Measurements from ENCODE around the gene DNAJC7. TPM values are rescaled to one million over a fixed set of nuclear protein-coding genes. Genes with fewer than 3 reads are reported as not detected.

DNAJC7 gene
- total RNA-seq, 3 donors from 2014 or later (not counting 1 experiment from before 2014, with no cell fraction given), result 123 to 159 (median 149) TPM

- peaks cover 60% of the 10 kb centered on the region for H3K36me3 ChIP-seq (ENCODE audit: control insufficient read depth, insufficient read depth, low read length)
- Mint-ChIP-seq H3K27me3 (ENCODE audit: low read depth in 2 of 2) (no peaks in the 10 kb centered on the region), H3K36me3 (peaks cover 14% of the 10 kb centered on the region), H3K4me3 (no peak overlapping the region), H3K4me1 (peaks cover 35 to 36% of the 10 kb centered on the region in 2 donors), H3K27ac (peak overlapping the region in 1 of 2 donors; percentile 40), H3K9me3 (no peaks in the 10 kb centered on the region)
- H3K27me3 ChIP-seq (ENCODE audit: control insufficient read depth, insufficient read depth, low read length), result no peaks in the 10 kb centered on the region
- DNase-seq, result no peak
- no peak overlapping the region for H3K27ac ChIP-seq (ENCODE audit: low read length)
- 94% methylated on average over 2 of the region's 3 CpGs for WGBS (ENCODE audit: insufficient coverage)
- ATAC-seq, result no peak
- intact Hi-C loops (cut with micrococcal nuclease), result no loop called here
- no peaks in the 10 kb centered on the region for H3K9me3 ChIP-seq (ENCODE audit: control insufficient read depth, insufficient read depth, low read length)
- no peaks in the 10 kb centered on the region for H3K4me1 ChIP-seq (ENCODE audit: control insufficient read depth, insufficient read depth, low read length)
- no peak for TF ChIP-seq CTCF (IDR thresholded peaks at IDR 0.05)
- no peak overlapping the region for H3K4me3 ChIP-seq (ENCODE audit: low read length)
Observed at GRCh38 chr17:42000413-42001133, 16.7 kb downstream of the DNAJC7 start.

GRCh38 chr17:41998497-41998896, 18.7 kb downstream of the DNAJC7 start:
- no peaks in the 10 kb centered on the region for H3K4me1 ChIP-seq (ENCODE audit: control insufficient read depth, insufficient read depth, low read length)
- TF ChIP-seq CTCF (IDR thresholded peaks at IDR 0.05), result no peak
- ATAC-seq (no peak), DNase-seq (no peak)
- intact Hi-C loops (cut with micrococcal nuclease), result no loop called here
- H3K27ac ChIP-seq (ENCODE audit: low read length), result no peak overlapping the region
- no peak overlapping the region for H3K27ac Mint-ChIP-seq
- 46% methylated on average over 2 of the region's 2 CpGs for WGBS (ENCODE audit: insufficient coverage)
- peaks cover 14% of the 10 kb centered on the region for H3K36me3 Mint-ChIP-seq
- no peak overlapping the region for H3K4me3 Mint-ChIP-seq
- H3K27me3 Mint-ChIP-seq (ENCODE audit: low read depth in 2 of 2), result no peaks in the 10 kb centered on the region
- peaks cover 17 to 18% of the 10 kb centered on the region in 2 donors for H3K4me1 Mint-ChIP-seq
- H3K27me3 ChIP-seq (ENCODE audit: control insufficient read depth, insufficient read depth, low read length), result no peaks in the 10 kb centered on the region
- no peaks in the 10 kb centered on the region for H3K9me3 ChIP-seq (ENCODE audit: control insufficient read depth, insufficient read depth, low read length)
- no peak overlapping the region for H3K4me3 ChIP-seq (ENCODE audit: low read length)
- H3K36me3 ChIP-seq (ENCODE audit: control insufficient read depth, insufficient read depth, low read length), result peaks cover 76% of the 10 kb centered on the region
- H3K9me3 Mint-ChIP-seq, result no peaks in the 10 kb centered on the region

- 95% methylated on average over 2 of the region's 2 CpGs for WGBS (ENCODE audit: insufficient coverage)
Observed at GRCh38 chr17:41996855-41997164, 20.4 kb downstream of the DNAJC7 start.

More at GRCh38 chr17:41996855-41997164, 20.4 kb downstream of the DNAJC7 start:
- no peaks in the 10 kb centered on the region for H3K27me3 Mint-ChIP-seq (ENCODE audit: low read depth in 2 of 2)
- H3K9me3 Mint-ChIP-seq, result no peaks in the 10 kb centered on the region
- no peak for TF ChIP-seq CTCF (IDR thresholded peaks at IDR 0.05)
- Histone ChIP-seq H3K4me1 (ENCODE audit: control insufficient read depth, insufficient read depth, low read length) (no peaks in the 10 kb centered on the region), H3K27ac (ENCODE audit: low read length) (no peak overlapping the region), H3K36me3 (ENCODE audit: control insufficient read depth, insufficient read depth, low read length) (peaks cover 77% of the 10 kb centered on the region), H3K4me3 (ENCODE audit: low read length) (no peak overlapping the region), H3K9me3 (ENCODE audit: control insufficient read depth, insufficient read depth, low read length) (no peaks in the 10 kb centered on the region), H3K27me3 (ENCODE audit: control insufficient read depth, insufficient read depth, low read length) (no peaks in the 10 kb centered on the region)
- intact Hi-C loops (cut with micrococcal nuclease), result no loop called here
- H3K4me3 Mint-ChIP-seq, result no peak overlapping the region
- H3K4me1 Mint-ChIP-seq, result peaks cover 1 to 5% of the 10 kb centered on the region in 2 donors
- ATAC-seq (no peak), DNase-seq (no peak)
- H3K36me3 Mint-ChIP-seq, result peaks cover 14% of the 10 kb centered on the region
- no peak overlapping the region for H3K27ac Mint-ChIP-seq

All from natural killer cell (primary cell).